B cell (primary cell): ENCODE measurements around the gene CCDC177.

ENCODE experiments used
- EZH2 ChIP-seq: IDR thresholded peaks from 2 replicates; pipeline ENCODE4 v1.6.1; 2012; ENCODE audit warnings: borderline replicate concordance, low read depth, mild to moderate bottlenecking, moderate library complexity, low read length; ENCODE audit not compliant: insufficient read depth, poor library complexity, severe bottlenecking
- TF ChIP-seq, protein P1 (sequence below): fragments of 200-600 bp; IDR thresholded peaks from one replicate; pipeline ENCODE4 v1.8.0; 2022; ENCODE audit warnings: antibody characterized with exemption, mild to moderate bottlenecking

GRCh38 chr14:69572841-69573135 is 1.9 kb downstream of the CCDC177 start:
- TF ChIP-seq, protein P1, sequence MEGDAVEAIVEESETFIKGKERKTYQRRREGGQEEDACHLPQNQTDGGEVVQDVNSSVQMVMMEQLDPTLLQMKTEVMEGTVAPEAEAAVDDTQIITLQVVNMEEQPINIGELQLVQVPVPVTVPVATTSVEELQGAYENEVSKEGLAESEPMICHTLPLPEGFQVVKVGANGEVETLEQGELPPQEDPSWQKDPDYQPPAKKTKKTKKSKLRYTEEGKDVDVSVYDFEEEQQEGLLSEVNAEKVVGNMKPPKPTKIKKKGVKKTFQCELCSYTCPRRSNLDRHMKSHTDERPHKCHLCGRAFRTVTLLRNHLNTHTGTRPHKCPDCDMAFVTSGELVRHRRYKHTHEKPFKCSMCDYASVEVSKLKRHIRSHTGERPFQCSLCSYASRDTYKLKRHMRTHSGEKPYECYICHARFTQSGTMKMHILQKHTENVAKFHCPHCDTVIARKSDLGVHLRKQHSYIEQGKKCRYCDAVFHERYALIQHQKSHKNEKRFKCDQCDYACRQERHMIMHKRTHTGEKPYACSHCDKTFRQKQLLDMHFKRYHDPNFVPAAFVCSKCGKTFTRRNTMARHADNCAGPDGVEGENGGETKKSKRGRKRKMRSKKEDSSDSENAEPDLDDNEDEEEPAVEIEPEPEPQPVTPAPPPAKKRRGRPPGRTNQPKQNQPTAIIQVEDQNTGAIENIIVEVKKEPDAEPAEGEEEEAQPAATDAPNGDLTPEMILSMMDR: no peak
- TF ChIP-seq EZH2: no peak
